Smooth muscle cell of the coronary artery (primary cell): ENCODE data around the gene PPT1. TPM values are rescaled to one million over a fixed set of nuclear protein-coding genes. Genes with fewer than 3 reads are reported as not detected.

Experiments
- total RNA-seq: library from RNA; depleted of rRNA; stranded (reverse); fragments of >200 nt; gene quantifications from 2 replicates; pipeline ENCODE4 v1.2.3, GENCODE V29; 2014; ENCODE audit warnings: low replicate concordance

PPT1 gene
- 22.8 and 34.7 TPM in 2 replicates for total RNA-seq

DNA sequence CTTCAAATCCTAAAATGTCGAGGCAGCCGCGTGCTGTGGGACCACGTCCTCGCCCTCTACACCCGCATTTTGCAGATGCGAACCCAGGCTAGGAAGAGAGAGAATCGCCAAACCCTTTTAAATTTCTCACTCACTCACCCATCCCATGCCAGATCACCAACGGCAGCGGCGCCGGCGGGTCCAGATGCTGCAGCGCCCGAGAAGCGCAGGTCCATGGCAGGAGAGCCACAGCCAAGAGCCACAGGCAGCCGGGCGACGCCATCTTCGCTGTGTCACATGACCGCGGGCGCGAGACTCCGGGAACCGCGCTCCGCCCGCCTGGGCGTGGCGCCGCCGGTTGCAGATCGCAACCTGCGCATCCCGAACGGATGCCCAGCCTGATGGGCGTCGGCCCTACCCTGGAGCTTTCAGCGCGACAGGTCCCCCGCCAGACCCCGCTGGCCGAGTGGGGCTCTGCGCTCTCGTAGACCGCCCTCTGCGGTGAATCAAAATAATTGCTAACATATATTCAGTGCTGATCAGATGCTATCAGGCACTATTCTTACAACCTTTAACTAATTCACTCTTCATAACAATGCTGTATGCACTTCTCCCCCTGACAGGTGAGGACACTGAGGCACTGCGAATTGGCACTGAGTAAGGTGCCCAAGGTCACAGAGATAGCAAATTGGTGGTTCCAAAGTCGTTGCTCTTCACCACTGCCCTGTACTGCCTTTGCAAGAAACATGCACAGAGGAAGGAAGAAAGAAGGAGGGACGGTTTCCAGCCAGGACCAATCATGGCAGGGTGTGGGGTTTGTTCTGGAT, at the start of gene PPT1:
PPT1 (minus strand) TSS at position 276 of the 806 bp plus-strand sequence; CDS start at position 262, 14 bp downstream.

DNA sequence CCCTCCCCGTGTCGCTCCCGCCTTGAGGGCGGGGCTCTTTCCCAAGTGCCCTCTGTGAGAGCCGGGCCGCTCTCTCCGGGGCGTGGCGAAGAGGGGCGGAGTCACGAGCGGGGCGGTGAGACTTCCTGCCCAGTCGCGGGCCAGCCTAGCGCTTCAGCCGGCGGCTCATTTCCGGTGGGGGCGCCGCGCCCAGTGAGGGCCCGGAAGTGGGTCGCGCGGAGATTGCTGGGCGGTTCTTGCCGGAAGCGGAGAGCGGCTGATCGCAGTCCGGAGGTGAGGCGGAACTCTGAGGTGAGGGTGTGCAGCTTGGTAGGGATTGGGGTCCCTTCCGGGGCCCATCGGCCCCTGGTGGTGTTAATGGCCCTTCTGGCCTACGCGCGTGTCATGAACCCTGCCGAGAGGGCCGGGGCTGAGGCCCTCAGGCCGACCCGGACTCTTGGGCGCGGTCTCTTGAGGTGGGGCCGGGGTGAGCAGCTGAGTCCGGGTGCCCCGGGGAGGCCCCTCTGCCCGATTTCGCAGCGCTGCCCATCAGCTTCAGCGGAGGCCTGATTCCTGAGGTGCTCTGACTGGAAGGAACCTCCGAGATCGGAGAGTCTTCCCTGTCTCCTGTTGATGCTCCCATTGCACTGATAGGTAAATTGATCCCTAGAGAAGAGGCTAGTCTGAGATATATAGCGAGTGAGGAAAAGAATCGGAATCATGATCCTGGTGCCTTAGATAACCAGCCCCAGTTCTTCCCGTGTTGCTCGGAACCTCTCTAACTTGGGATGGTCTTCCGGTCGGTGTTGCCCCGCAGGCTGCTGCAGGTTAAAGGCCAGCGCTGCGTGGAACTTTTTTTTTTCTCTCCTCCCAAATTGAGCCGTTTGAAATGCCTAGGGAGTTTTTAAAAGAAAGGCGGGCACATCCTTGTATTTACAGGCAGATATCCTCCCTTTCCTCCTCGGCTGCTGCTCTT, 56.3 kb downstream of the PPT1 start, which contains the start of gene CAP1:
CAP1 (plus strand) TSS at position 219 of the 955 bp plus-strand sequence. CDS start 18,618 bp downstream, outside the sequence.

Other genes starting within 250 kb of the PPT1 start
- 19.1 and 20.7 TPM in 2 replicates for gene TRIT1, start 213.7 kb downstream of the PPT1 start, total RNA-seq
- gene MYCL, start 195.3 kb downstream of the PPT1 start, total RNA-seq, result 0.12 and 3.8 TPM in 2 replicates
- 1.9 and 2.1 TPM in 2 replicates for gene MFSD2A, start 142.1 kb downstream of the PPT1 start, total RNA-seq
- 360 and 695 TPM in 2 replicates for gene CAP1, start 56.5 kb downstream of the PPT1 start, total RNA-seq
- gene RLF, start 64.1 kb upstream of the PPT1 start, total RNA-seq, result 17.0 and 20.8 TPM in 2 replicates
- gene TMCO2, start 150.7 kb upstream of the PPT1 start, total RNA-seq, result not detected in 2 replicates
- 41.4 and 53.4 TPM in 2 replicates for gene ZMPSTE24, start 161.0 kb upstream of the PPT1 start, total RNA-seq
- gene COL9A2, start 220.0 kb upstream of the PPT1 start, total RNA-seq, result 0.59 and 1.3 TPM in 2 replicates